Stimulated activated CD8-positive, alpha-beta memory T cell treated with anti-CD3 and anti-CD28 coated beads, Interleukin-15, amount 100 ng/mL, for 24 hours (primary cell): ENCODE data around the gene ZNF391.
"Not testable (repeated sequence)": the region's sequence is repeated elsewhere in the genome, so short reads cannot be mapped to it uniquely, and the experiment has no call there.

Source experiments
- DNase-seq: peaks from one replicate; pipeline ENCODE4 v3.0.0-alpha.2; 2020; ENCODE audit warnings: low read depth

The ZNF391 gene

GRCh38 chr6:27422651-27423332, 34.2 kb downstream of the ZNF391 start:
- no peak for DNase-seq

GRCh38 chr6:27424851-27425250, 36.3 kb downstream of the ZNF391 start:
- not testable (repeated sequence) for DNase-seq

GRCh38 chr6:27426045-27426620, 37.6 kb downstream of the ZNF391 start:
- no peak for DNase-seq

- DNase-seq: no peak
Measured at GRCh38 chr6:27428502-27428901, 39.9 kb downstream of the ZNF391 start.

- no peak for DNase-seq
Measured at GRCh38 chr6:27428966-27429365, 40.4 kb downstream of the ZNF391 start.

- no peak for DNase-seq
Measured at GRCh38 chr6:27433714-27434113, 45.2 kb downstream of the ZNF391 start.

- DNase-seq: no peak
Measured at GRCh38 chr6:27439371-27439770, 50.8 kb downstream of the ZNF391 start.

- no peak for DNase-seq
Measured at GRCh38 chr6:27441001-27441400, 52.4 kb downstream of the ZNF391 start.

- no peak for DNase-seq
Measured at GRCh38 chr6:27442932-27443331, 54.4 kb downstream of the ZNF391 start.

- no peak for DNase-seq
Measured at GRCh38 chr6:27448456-27448855, 59.9 kb downstream of the ZNF391 start.

GRCh38 chr6:27451660-27452390, 63.3 kb downstream of the ZNF391 start:
- DNase-seq: no peak

GRCh38 chr6:27452496-27452897, 63.9 kb downstream of the ZNF391 start:
- no peak for DNase-seq
